ENCODE measurements around the gene SRD5A1.
A peak's percentile ranks its signal among the peaks of the same experiment; 100 is the strongest.

SRD5A1 gene

GRCh38 chr5:6682239-6682638 lies 49.0 kb downstream of the SRD5A1 start:
- no peak for DNase-seq (ENCODE audit: low read depth in 1 of 2, low spot score in 1 of 2)
- TF ChIP-seq SPI1 (IDR thresholded peaks at IDR 0.05; ENCODE audit: borderline replicate concordance, low read depth) = no peak
- TF ChIP-seq, protein P1, sequence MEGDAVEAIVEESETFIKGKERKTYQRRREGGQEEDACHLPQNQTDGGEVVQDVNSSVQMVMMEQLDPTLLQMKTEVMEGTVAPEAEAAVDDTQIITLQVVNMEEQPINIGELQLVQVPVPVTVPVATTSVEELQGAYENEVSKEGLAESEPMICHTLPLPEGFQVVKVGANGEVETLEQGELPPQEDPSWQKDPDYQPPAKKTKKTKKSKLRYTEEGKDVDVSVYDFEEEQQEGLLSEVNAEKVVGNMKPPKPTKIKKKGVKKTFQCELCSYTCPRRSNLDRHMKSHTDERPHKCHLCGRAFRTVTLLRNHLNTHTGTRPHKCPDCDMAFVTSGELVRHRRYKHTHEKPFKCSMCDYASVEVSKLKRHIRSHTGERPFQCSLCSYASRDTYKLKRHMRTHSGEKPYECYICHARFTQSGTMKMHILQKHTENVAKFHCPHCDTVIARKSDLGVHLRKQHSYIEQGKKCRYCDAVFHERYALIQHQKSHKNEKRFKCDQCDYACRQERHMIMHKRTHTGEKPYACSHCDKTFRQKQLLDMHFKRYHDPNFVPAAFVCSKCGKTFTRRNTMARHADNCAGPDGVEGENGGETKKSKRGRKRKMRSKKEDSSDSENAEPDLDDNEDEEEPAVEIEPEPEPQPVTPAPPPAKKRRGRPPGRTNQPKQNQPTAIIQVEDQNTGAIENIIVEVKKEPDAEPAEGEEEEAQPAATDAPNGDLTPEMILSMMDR (IDR thresholded peaks at IDR 0.05; ENCODE audit: insufficient read depth, low read length) = no peak
- no peak for TF ChIP-seq POLR2AphosphoS5 (IDR thresholded peaks at IDR 0.05; ENCODE audit: low read depth)
- TF ChIP-seq GABPA (IDR thresholded peaks at IDR 0.05; ENCODE audit: low read depth) = no peak
- TF ChIP-seq REST (IDR thresholded peaks at IDR 0.05; ENCODE audit: insufficient replicate concordance, low read depth) = no peak
- Histone ChIP-seq H3K27ac (replicated peaks) (no peak overlapping the region), H3K4me3 (replicated peaks; ENCODE audit: insufficient read depth, low read length) (no peak overlapping the region), H3K27me3 (ENCODE audit: insufficient read depth, poor library complexity, severe bottlenecking) (no peaks in the 10 kb centered on the region)

- DNase-seq (ENCODE audit: low read depth in 1 of 2, low spot score in 1 of 2) = no peak
- Histone ChIP-seq H3K27ac (replicated peaks) (no peak overlapping the region), H3K27me3 (ENCODE audit: insufficient read depth, poor library complexity, severe bottlenecking) (no peaks in the 10 kb centered on the region)
Observed at GRCh38 chr5:6683241-6683640, 50.0 kb downstream of the SRD5A1 start.

GRCh38 chr5:6684075-6684474 lies 50.8 kb downstream of the SRD5A1 start:
- DNase-seq (ENCODE audit: low read depth in 1 of 2, low spot score in 1 of 2) = no peak
- Histone ChIP-seq H3K27ac (replicated peaks) (no peak overlapping the region), H3K4me3 (replicated peaks; ENCODE audit: insufficient read depth, low read length) (no peak overlapping the region), H3K27me3 (ENCODE audit: insufficient read depth, poor library complexity, severe bottlenecking) (no peaks in the 10 kb centered on the region)
- no peak for TF ChIP-seq SPI1 (IDR thresholded peaks at IDR 0.05; ENCODE audit: borderline replicate concordance, low read depth)
- TF ChIP-seq, protein P1 (IDR thresholded peaks at IDR 0.05; ENCODE audit: insufficient read depth, low read length) = no peak
- TF ChIP-seq POLR2AphosphoS5 (IDR thresholded peaks at IDR 0.05; ENCODE audit: low read depth) = no peak

More at GRCh38 chr5:6683241-6683640, 50.0 kb downstream of the SRD5A1 start:
- no peak for TF ChIP-seq SPI1 (IDR thresholded peaks at IDR 0.05; ENCODE audit: borderline replicate concordance, low read depth)
- H3K4me3 ChIP-seq (replicated peaks; ENCODE audit: insufficient read depth, low read length) = no peak overlapping the region

DNA sequence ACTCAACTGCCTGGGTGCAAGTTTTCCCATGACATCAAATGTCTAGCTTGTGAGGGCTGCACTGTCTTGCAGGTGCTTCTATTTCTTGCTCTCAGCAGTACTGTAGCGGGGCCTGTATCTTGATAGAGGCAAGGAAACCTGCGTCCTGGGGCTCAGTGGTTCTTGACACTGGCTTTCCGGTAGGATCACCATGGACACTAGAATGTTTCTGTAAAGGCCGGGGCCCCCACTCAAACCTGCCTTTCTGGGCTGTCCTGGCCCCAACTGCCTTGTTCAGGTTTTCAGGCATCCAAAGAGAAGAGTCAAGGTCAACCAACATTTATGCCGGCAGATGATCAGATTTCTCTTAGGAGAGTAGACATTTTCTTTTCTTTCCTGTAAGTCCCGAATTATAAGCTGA lies 53.3 kb downstream of the SRD5A1 start:
- no peak overlapping the region for H3K27ac ChIP-seq (replicated peaks)
- TF ChIP-seq GABPA (IDR thresholded peaks at IDR 0.05; ENCODE audit: low read depth) = no peak
- TF ChIP-seq, protein P1 (IDR thresholded peaks at IDR 0.05; ENCODE audit: insufficient read depth, low read length) = no peak
- DNase-seq (ENCODE audit: low read depth in 1 of 2, low spot score in 1 of 2) = no peak
- peaks cover 4% of the 10 kb centered on the region for H3K27me3 ChIP-seq (ENCODE audit: insufficient read depth, poor library complexity, severe bottlenecking)
- H3K4me3 ChIP-seq (replicated peaks; ENCODE audit: insufficient read depth, low read length) = no peak overlapping the region

- Histone ChIP-seq H3K27me3 (ENCODE audit: insufficient read depth, poor library complexity, severe bottlenecking) (peaks cover 4% of the 10 kb centered on the region), H3K27ac (replicated peaks) (no peak overlapping the region), H3K4me3 (replicated peaks; ENCODE audit: insufficient read depth, low read length) (no peak overlapping the region)
- TF ChIP-seq GABPA (IDR thresholded peaks at IDR 0.05; ENCODE audit: low read depth) (no peak), REST (IDR thresholded peaks at IDR 0.05; ENCODE audit: insufficient replicate concordance, low read depth) (peak; percentile 97)
- no peak for DNase-seq (ENCODE audit: low read depth in 1 of 2, low spot score in 1 of 2)
Observed at GRCh38 chr5:6686915-6687409, 53.7 kb downstream of the SRD5A1 start.

All from HL-60 (cell line).